BLaER1 (cell line): ENCODE measurements around the gene POLR3GL.

Experiments used
- H3K27ac ChIP-seq: shearing (Covaris generic); formaldehyde crosslinking; 2 replicates; pipeline ENCODE4 v1.8.1; 2022
- H3K27me3 ChIP-seq: shearing (Covaris generic); formaldehyde crosslinking; 2 replicates; pipeline ENCODE4 v1.8.1; 2022
- H3K36me3 ChIP-seq: shearing (Covaris generic); formaldehyde crosslinking; 2 replicates; pipeline ENCODE4 v1.8.1; 2022
- H3K4me1 ChIP-seq: shearing (Covaris generic); formaldehyde crosslinking; 2 replicates; pipeline ENCODE4 v1.8.1; 2022
- H3K4me2 ChIP-seq: shearing (Covaris generic); formaldehyde crosslinking; 2 replicates; pipeline ENCODE4 v1.8.1; 2022
- H3K4me3 ChIP-seq: shearing (Covaris generic); formaldehyde crosslinking; 2 replicates; pipeline ENCODE4 v1.8.1; 2022
- H3K9ac ChIP-seq: shearing (Covaris generic); formaldehyde crosslinking; 2 replicates; pipeline ENCODE4 v1.8.1; 2022
- H3K9me3 ChIP-seq: shearing (Covaris generic); formaldehyde crosslinking; 2 replicates; pipeline ENCODE4 v1.8.1; 2022
- H4K20me1 ChIP-seq: shearing (Covaris generic); formaldehyde crosslinking; 2 replicates; pipeline ENCODE4 v1.8.1; 2022
- Cebpa-rat ChIP-seq: shearing (Covaris generic); IDR thresholded peaks from 2 replicates; pipeline ENCODE4 v1.8.1; 2022

Gene POLR3GL

DNA sequence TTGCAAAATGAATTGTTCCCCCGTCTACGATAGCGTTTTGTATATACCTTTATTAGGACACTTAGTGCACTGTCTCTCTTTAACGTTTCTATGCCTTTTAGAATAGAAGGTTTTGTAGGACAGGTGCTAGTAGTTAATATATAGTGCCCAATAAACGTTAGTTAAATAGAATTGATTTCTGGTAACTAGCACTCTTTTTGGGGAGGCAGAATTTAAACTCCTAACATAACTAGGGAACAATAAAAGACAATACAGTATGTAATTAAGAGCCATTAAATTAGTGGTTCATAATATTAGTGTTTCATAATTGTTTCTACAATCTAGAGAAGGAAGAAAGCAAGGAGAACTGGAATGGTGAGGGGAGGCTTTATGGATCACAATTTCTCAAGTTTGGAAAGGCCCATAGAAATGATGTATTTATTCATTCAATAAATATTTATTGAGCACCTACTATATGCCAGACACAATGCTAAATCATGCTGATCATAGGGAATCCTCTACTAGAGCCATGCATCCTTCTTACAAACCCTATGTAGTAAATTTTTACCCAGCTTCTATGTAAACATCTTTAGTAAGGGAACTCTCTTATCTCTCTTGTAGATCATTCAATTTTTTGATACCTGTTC lies 742 bp downstream of the POLR3GL start:
- peak overlapping the region; percentile 70; the same call in 1 of the 2 replicates for H3K27ac ChIP-seq
- peaks cover 7% of the 10 kb centered on the region for H3K36me3 ChIP-seq
- H3K4me2 ChIP-seq, result peak overlapping the region; percentile 99
- TF ChIP-seq Cebpa-rat, result no peak
- no peaks in the 10 kb centered on the region for H4K20me1 ChIP-seq
- H3K9ac ChIP-seq, result peak overlapping the region; percentile 78
- peak overlapping the region; percentile 73 for H3K4me3 ChIP-seq
- peaks cover 42% of the 10 kb centered on the region for H3K4me1 ChIP-seq
- H3K27me3 ChIP-seq, result peaks cover 34% of the 10 kb centered on the region
- H3K9me3 ChIP-seq, result peaks cover 10% of the 10 kb centered on the region

DNA sequence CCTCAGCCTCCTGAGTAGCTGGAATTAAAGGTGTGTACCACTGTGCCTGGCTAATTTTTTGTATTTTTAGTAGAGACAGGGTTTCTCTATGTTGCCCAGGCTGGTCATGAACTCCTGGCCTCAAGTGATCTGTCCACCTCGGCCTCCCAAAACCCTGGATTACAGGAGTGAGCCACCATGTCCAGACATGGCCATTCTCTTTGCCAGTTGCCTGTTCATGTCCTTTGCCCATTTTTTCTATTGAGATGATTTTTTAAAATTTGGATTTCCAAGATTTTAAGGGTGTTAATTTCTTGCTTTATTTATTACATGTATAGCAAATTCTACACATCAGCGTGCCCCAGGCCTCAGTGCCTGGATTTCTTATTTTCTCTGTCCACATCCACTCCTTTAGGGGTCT lies 2.8 kb downstream of the POLR3GL start:
- Histone ChIP-seq H3K4me1 (peaks cover 28% of the 10 kb centered on the region), H3K4me3 (no peak overlapping the region), H3K9ac (no peak overlapping the region), H3K27me3 (peaks cover 17% of the 10 kb centered on the region), H4K20me1 (no peaks in the 10 kb centered on the region), H3K9me3 (peaks cover 10% of the 10 kb centered on the region), H3K27ac (no peak overlapping the region), H3K4me2 (no peak overlapping the region), H3K36me3 (peaks cover 7% of the 10 kb centered on the region)
- TF ChIP-seq Cebpa-rat, result no peak

DNA sequence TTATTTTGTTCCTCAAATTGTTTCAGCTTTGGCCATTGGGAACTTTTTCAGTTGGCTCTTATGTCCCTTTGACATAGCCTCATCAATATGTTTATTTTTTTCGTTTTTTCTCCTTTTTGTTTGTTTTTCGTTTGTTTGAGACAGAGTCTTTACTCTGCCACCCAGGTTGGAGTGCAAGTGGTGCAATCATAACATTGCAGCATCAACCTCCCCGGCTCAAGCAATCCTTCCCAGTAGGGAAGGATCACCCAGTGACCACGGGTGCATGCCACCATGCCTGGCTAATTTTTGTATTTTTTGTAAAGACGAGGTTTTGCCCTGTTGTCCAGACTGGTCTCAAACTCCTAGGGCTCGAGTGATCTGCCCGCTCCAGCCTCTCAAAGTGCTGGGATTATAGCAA lies 8.1 kb downstream of the POLR3GL start:
- Histone ChIP-seq H3K4me3 (no peak overlapping the region), H3K36me3 (peaks cover 1% of the 10 kb centered on the region), H3K9me3 (peaks cover 2% of the 10 kb centered on the region), H3K27me3 (no peaks in the 10 kb centered on the region), H3K9ac (no peak overlapping the region), H3K27ac (no peak overlapping the region), H3K4me2 (no peak overlapping the region), H3K4me1 (peaks cover 8% of the 10 kb centered on the region), H4K20me1 (no peaks in the 10 kb centered on the region)
- TF ChIP-seq Cebpa-rat, result no peak

DNA sequence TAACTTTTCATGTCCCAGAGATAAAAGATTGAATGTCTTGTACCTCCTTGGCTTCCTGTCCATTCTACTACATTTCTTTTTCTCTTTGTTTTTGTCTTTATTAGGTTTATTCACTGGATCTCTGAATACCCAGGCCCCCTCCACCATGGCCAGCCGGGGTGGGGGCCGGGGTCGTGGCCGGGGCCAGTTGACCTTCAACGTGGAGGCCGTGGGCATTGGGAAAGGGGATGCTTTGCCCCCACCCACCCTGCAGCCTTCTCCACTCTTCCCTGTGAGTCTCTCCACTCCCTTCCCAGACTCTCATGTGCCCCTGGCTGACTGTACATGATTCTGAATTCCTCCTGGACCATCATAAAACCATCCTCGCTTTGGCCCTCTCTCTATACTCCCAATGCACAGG lies 10.2 kb downstream of the POLR3GL start:
- no peak overlapping the region for H3K4me3 ChIP-seq
- H4K20me1 ChIP-seq, result no peaks in the 10 kb centered on the region
- no peak overlapping the region for H3K27ac ChIP-seq
- no peaks in the 10 kb centered on the region for H3K9me3 ChIP-seq
- H3K36me3 ChIP-seq, result no peaks in the 10 kb centered on the region
- no peaks in the 10 kb centered on the region for H3K27me3 ChIP-seq
- H3K9ac ChIP-seq, result no peak overlapping the region
- H3K4me1 ChIP-seq, result peaks cover 28% of the 10 kb centered on the region
- no peak overlapping the region for H3K4me2 ChIP-seq
- TF ChIP-seq Cebpa-rat, result no peak

DNA sequence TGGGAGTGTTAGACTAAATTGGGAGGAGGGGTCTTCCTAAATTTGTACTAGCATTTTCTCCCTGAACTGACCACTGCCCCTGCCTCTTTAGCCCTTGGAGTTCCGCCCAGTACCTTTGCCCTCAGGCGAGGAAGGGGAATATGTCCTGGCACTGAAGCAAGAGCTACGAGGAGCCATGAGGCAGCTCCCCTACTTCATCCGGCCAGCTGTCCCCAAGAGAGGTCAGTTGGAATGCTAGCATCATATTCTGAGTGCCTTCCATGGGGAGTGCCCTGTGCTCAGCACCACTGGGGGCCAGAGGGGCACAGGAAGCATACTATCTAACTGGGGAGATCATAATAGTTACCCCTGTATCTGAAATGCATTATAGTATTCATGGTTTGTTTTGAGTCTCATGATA lies 10.7 kb downstream of the POLR3GL start:
- Histone ChIP-seq H3K9ac (no peak overlapping the region), H3K27me3 (no peaks in the 10 kb centered on the region), H3K9me3 (no peaks in the 10 kb centered on the region), H4K20me1 (no peaks in the 10 kb centered on the region), H3K4me3 (no peak overlapping the region), H3K27ac (no peak overlapping the region), H3K4me2 (no peak overlapping the region), H3K36me3 (no peaks in the 10 kb centered on the region), H3K4me1 (peaks cover 33% of the 10 kb centered on the region)
- no peak for TF ChIP-seq Cebpa-rat

DNA sequence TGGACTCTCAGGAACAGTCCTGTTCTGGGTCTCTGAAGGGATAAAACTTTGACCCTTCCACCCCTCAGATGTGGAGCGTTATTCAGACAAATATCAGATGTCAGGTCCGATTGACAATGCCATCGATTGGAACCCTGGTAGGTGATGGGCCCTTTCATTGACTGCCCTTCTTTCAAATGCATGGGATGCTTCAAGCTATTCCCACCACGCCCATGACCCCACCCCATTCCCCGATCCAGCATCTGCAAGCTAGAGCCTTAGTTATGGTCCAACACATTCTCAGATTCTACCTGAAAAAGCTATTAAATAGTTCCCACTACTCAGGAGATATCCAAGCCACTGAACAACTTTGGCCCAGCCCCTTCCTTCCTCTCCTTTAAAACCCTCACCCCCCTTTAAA lies 12.5 kb downstream of the POLR3GL start:
- no peak for TF ChIP-seq Cebpa-rat
- H3K27ac ChIP-seq, result peak overlapping the region; percentile 29; the same call in 1 of the 2 replicates
- peak overlapping the region; percentile 34; the same call in 1 of the 2 replicates for H3K9ac ChIP-seq
- H3K4me3 ChIP-seq, result no peak overlapping the region
- peak overlapping the region; percentile 75 for H3K4me2 ChIP-seq
- peaks cover 45% of the 10 kb centered on the region for H3K4me1 ChIP-seq
- H4K20me1 ChIP-seq, result no peaks in the 10 kb centered on the region
- H3K27me3 ChIP-seq, result no peaks in the 10 kb centered on the region
- H3K9me3 ChIP-seq, result no peaks in the 10 kb centered on the region
- no peaks in the 10 kb centered on the region for H3K36me3 ChIP-seq

DNA sequence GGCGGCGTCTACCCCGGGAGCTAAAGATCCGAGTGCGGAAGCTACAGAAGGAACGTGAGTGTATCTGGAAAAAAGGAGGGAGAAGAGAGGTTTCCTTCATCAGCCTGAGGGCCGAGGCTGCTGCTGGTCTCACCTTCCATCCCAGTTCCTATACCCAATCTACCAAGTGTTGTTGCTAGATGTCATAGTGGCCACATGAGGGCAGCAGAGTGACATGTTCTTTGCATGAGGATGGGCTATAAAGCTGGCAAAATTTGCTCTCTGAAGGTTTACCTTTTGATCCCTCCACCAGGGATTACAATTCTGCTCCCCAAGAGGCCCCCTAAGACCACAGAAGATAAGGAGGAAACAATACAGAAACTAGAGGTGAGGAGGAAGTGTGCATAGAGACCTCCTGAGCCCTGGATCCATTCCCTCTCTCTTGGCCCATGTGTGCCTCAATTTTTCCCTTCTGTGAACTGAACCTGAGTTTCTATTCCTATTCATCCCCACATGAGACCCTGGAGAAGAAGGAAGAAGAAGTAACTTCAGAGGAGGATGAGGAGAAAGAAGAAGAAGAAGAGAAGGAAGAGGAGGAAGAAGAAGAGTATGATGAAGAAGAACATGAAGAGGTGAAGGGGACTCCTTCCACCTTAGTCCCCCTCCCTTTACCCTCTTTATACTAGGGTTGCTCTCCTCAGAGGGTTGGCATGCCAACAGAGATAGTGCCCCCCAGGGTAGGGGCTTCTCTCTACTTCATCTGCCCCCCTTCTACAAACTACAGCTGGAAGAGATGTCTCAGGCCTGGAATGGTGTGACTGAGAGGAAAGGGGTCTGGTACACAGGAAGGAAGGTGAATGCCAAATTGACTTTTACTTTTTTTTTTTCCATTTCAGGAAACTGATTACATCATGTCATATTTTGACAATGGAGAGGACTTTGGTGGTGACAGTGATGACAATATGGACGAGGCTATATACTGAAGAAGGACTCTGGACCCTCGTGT lies 13.3 kb downstream of the POLR3GL start:
- Histone ChIP-seq H3K9ac (peak overlapping the region; percentile 34), H3K27me3 (no peaks in the 10 kb centered on the region), H3K4me1 (peaks cover 45% of the 10 kb centered on the region), H3K27ac (peak overlapping the region; percentile 62), H3K4me2 (peak overlapping the region; percentile 75), H3K4me3 (no peak overlapping the region), H3K36me3 (no peaks in the 10 kb centered on the region), H3K9me3 (no peaks in the 10 kb centered on the region), H4K20me1 (no peaks in the 10 kb centered on the region)
- TF ChIP-seq Cebpa-rat, result no peak

DNA sequence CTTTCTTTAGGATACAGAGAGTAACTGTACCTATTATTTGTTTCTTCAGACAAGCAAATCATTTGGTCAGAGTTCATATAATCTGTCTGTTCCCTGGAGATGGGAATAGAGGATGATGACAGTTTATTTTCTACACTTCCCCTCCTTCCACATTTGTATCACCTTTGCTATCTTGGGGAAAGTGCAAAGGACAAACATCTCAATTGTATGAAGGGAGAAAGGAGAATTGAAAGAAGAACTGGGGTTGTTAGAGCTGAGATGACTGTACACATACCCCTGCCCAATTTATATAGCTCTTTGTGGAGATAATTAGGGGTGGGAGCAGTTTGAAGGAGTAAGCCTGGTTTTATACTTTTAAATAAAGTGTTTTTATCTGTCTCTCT lies 14.0 kb downstream of the POLR3GL start:
- H3K36me3 ChIP-seq, result no peaks in the 10 kb centered on the region
- no peaks in the 10 kb centered on the region for H3K9me3 ChIP-seq
- peak overlapping the region; percentile 23 for H3K9ac ChIP-seq
- H3K4me2 ChIP-seq, result peak overlapping the region; percentile 75
- H3K4me3 ChIP-seq, result 0 out of 2 replicates have a peak overlapping the region, but pooled peaks have one; percentile 15
- H4K20me1 ChIP-seq, result no peaks in the 10 kb centered on the region
- no peak for TF ChIP-seq Cebpa-rat
- H3K4me1 ChIP-seq, result peaks cover 45% of the 10 kb centered on the region
- no peaks in the 10 kb centered on the region for H3K27me3 ChIP-seq
- H3K27ac ChIP-seq, result peak overlapping the region; percentile 62

DNA sequence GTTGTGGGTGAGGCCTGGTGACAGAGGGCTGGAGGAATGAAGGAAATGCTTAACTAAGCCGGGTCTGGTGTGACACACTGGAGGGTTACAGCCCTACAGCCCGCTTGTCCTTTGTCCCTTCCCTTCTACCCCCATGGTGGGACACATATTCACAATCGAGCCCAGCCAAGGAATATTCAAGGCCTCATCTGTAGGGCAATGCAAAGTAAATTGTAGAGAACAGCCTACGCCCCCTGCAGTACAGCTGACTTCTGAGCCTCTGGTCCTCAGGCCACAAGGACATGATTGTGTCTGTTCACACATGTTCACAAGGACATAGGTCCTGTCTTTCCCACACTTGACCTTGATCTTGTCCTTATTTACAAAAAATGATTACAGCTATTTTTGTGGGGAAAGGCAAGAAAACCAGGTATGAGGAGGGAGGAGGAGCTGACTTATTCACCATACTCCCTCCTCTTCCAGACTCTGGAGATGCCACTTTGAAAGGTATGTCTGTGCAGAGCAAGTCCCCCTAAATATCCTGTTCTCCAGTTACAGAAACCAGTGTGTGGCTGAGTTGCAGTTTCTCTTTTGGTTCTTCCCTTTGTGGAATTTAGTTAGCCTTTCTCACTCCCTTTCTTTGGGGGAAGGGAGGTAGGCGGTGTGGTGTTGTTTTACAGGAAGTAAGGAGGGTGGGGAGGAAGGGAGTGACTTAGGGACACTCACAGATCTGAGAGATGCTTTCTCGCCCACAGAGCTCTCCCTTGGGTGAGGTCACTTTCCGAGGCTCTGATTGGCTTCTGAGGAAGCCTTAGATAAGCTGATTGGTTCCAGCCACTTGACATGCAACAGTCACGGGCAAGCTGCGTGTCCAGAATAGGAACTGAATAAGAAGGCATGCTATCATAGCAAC lies 14.6 kb downstream of the POLR3GL start:
- Histone ChIP-seq H3K27me3 (no peaks in the 10 kb centered on the region), H3K27ac (peak overlapping the region; percentile 78), H3K36me3 (no peaks in the 10 kb centered on the region), H3K4me1 (peaks cover 45% of the 10 kb centered on the region), H4K20me1 (no peaks in the 10 kb centered on the region), H3K9ac (peak overlapping the region; percentile 28), H3K4me2 (peak overlapping the region; percentile 75), H3K4me3 (peak overlapping the region; percentile 15; the same call in 1 of the 2 replicates), H3K9me3 (no peaks in the 10 kb centered on the region)
- no peak for TF ChIP-seq Cebpa-rat
